Transverse colon (tissue), 4 donors: ENCODE measurements around the gene BTBD2.

ENCODE experiments used
- CTCF ChIP-seq, 5 experiments: fragments of 200-600 bp in 3 of 5; fragments of 450-650 bp in 2 of 5; sonication (generic) in 3 of 5; IDR thresholded peaks; 1 replicate in 2 of 5; 2 replicates in 3 of 5; pipeline ENCODE4 v1.5.1; 2016 to 2017; ENCODE audit warnings: antibody characterized with exemption in 5 of 5, inconsistent platforms in 3 of 5, mild to moderate bottlenecking in 2 of 5, moderate library complexity in 1 of 5
- POLR2A ChIP-seq: fragments of 450-650 bp; IDR thresholded peaks from one replicate; pipeline ENCODE4 v1.6.1; 2016; ENCODE audit warnings: antibody characterized with exemption, mild to moderate bottlenecking, moderate library complexity
- POLR2AphosphoS5 ChIP-seq, 3 donors: sonication (generic); formaldehyde crosslinking; IDR thresholded peaks; one replicate each; pipeline ENCODE4 v1.6.1; 2016; ENCODE audit warnings: antibody characterized with exemption in 3 of 3

GRCh38 chr19:2038284-2039088 is 23.0 kb upstream of the BTBD2 start:
- TF ChIP-seq CTCF (IDR thresholded peaks at IDR 0.05) (no peak), POLR2A (no peak), POLR2AphosphoS5 (IDR thresholded peaks at IDR 0.05) (no peak)
